Effector memory CD4-positive, alpha-beta T cell (primary cell): Measurements from ENCODE around the gene SSTR4.

Experiments used
- DNase-seq, 3 donors: peaks; one replicate each; pipeline ENCODE4 v3.0.0-alpha.2; 2020
- H3K27ac ChIP-seq: 2 replicates; pipeline ENCODE4 v1.7.0; 2013; ENCODE audit warnings: mild to moderate bottlenecking, low read length, moderate library complexity; ENCODE audit not compliant: insufficient read depth, poor library complexity, severe bottlenecking
- H3K27me3 ChIP-seq: replicated peaks from 2 replicates; pipeline ENCODE4 v1.7.0; 2013; ENCODE audit warnings: mild to moderate bottlenecking, low read length; ENCODE audit not compliant: insufficient read depth, control insufficient read depth, poor library complexity, severe bottlenecking
- H3K36me3 ChIP-seq: 2 replicates; pipeline ENCODE4 v1.7.0; 2013; ENCODE audit warnings: mild to moderate bottlenecking, low read length, moderate library complexity; ENCODE audit not compliant: control insufficient read depth, insufficient read depth
- H3K4me1 ChIP-seq: 2 replicates; pipeline ENCODE4 v1.7.0; 2013; ENCODE audit warnings: low read length, mild to moderate bottlenecking; ENCODE audit not compliant: control insufficient read depth, insufficient read depth, poor library complexity, severe bottlenecking
- H3K4me3 ChIP-seq: 2 replicates; pipeline ENCODE4 v1.7.0; 2013; ENCODE audit warnings: low read length, low read depth, mild to moderate bottlenecking; ENCODE audit not compliant: insufficient read depth, poor library complexity, severe bottlenecking
- H3K9me3 ChIP-seq: 2 replicates; pipeline ENCODE4 v1.7.0; 2013; ENCODE audit warnings: mild to moderate bottlenecking, low read length, moderate library complexity; ENCODE audit not compliant: control insufficient read depth

The SSTR4 gene

GRCh38 chr20:23072892-23073586, 37.9 kb downstream of the SSTR4 start:
- Histone ChIP-seq H3K4me1 (no peaks in the 10 kb centered on the region), H3K27ac (no peak overlapping the region), H3K36me3 (no peaks in the 10 kb centered on the region), H3K9me3 (no peaks in the 10 kb centered on the region), H3K4me3 (no peak overlapping the region), H3K27me3 (no peaks in the 10 kb centered on the region)
- DNase-seq = no peak

GRCh38 chr20:23074052-23074451, 38.9 kb downstream of the SSTR4 start:
- Histone ChIP-seq H3K9me3 (no peaks in the 10 kb centered on the region), H3K36me3 (no peaks in the 10 kb centered on the region), H3K27me3 (no peaks in the 10 kb centered on the region), H3K27ac (no peak overlapping the region), H3K4me1 (no peaks in the 10 kb centered on the region), H3K4me3 (no peak overlapping the region)
- no peak for DNase-seq

- H3K9me3 ChIP-seq = no peaks in the 10 kb centered on the region
- H3K36me3 ChIP-seq = no peaks in the 10 kb centered on the region
- no peak for DNase-seq
- no peak overlapping the region for H3K4me3 ChIP-seq
- H3K27me3 ChIP-seq = no peaks in the 10 kb centered on the region
- H3K27ac ChIP-seq = no peak overlapping the region
- H3K4me1 ChIP-seq = no peaks in the 10 kb centered on the region
These were observed 42.2 kb downstream of the SSTR4 start for GRCh38 chr20:23077277-23077676.

- no peak for DNase-seq
- no peaks in the 10 kb centered on the region for H3K9me3 ChIP-seq
- no peaks in the 10 kb centered on the region for H3K4me1 ChIP-seq
- no peaks in the 10 kb centered on the region for H3K36me3 ChIP-seq
- H3K27ac ChIP-seq = no peak overlapping the region
- H3K27me3 ChIP-seq = no peaks in the 10 kb centered on the region
- no peak overlapping the region for H3K4me3 ChIP-seq
These were observed 43.4 kb downstream of the SSTR4 start for GRCh38 chr20:23078351-23079015.

- Histone ChIP-seq H3K27ac (no peak overlapping the region), H3K27me3 (no peaks in the 10 kb centered on the region), H3K4me3 (no peak overlapping the region), H3K36me3 (no peaks in the 10 kb centered on the region), H3K4me1 (no peaks in the 10 kb centered on the region), H3K9me3 (no peaks in the 10 kb centered on the region)
- DNase-seq = no peak
These were observed 43.9 kb downstream of the SSTR4 start for GRCh38 chr20:23079016-23079351.

GRCh38 chr20:23079926-23080325, 44.8 kb downstream of the SSTR4 start:
- no peaks in the 10 kb centered on the region for H3K27me3 ChIP-seq
- H3K4me1 ChIP-seq = no peaks in the 10 kb centered on the region
- no peak for DNase-seq
- H3K4me3 ChIP-seq = no peak overlapping the region
- H3K27ac ChIP-seq = no peak overlapping the region
- no peaks in the 10 kb centered on the region for H3K36me3 ChIP-seq
- no peaks in the 10 kb centered on the region for H3K9me3 ChIP-seq

- Histone ChIP-seq H3K9me3 (no peaks in the 10 kb centered on the region), H3K36me3 (no peaks in the 10 kb centered on the region), H3K4me1 (no peaks in the 10 kb centered on the region), H3K27ac (no peak overlapping the region), H3K27me3 (no peaks in the 10 kb centered on the region), H3K4me3 (no peak overlapping the region)
- DNase-seq = no peak
These were observed 45.4 kb downstream of the SSTR4 start for GRCh38 chr20:23080521-23080920.

GRCh38 chr20:23081263-23081819, 46.2 kb downstream of the SSTR4 start:
- no peaks in the 10 kb centered on the region for H3K9me3 ChIP-seq
- H3K4me1 ChIP-seq = peaks cover 5% of the 10 kb centered on the region
- DNase-seq = no peak
- no peak overlapping the region for H3K27ac ChIP-seq
- H3K36me3 ChIP-seq = no peaks in the 10 kb centered on the region
- H3K27me3 ChIP-seq = no peaks in the 10 kb centered on the region
- H3K4me3 ChIP-seq = no peak overlapping the region

GRCh38 chr20:23082846-23083552, 47.9 kb downstream of the SSTR4 start:
- Histone ChIP-seq H3K4me1 (peaks cover 5% of the 10 kb centered on the region), H3K36me3 (no peaks in the 10 kb centered on the region), H3K27me3 (no peaks in the 10 kb centered on the region), H3K4me3 (no peak overlapping the region), H3K9me3 (no peaks in the 10 kb centered on the region), H3K27ac (no peak overlapping the region)
- no peak for DNase-seq
